NB4 (cell line): ENCODE data around the gene CCDC198.

ENCODE experiments used
- DNase-seq: peaks from one replicate; pipeline ENCODE4 v3.0.0; 2010; ENCODE audit warnings: low read depth
- H3K4me3 ChIP-seq: one replicate; pipeline ENCODE4 v1.5.1; 2011; ENCODE audit warnings: mild to moderate bottlenecking, low read depth, low read length, moderate library complexity
- MYC ChIP-seq: IDR thresholded peaks from 2 replicates; pipeline ENCODE4 v1.6.1; 2011; ENCODE audit warnings: low read depth, low read length
- POLR2A ChIP-seq: IDR thresholded peaks from 2 replicates; pipeline ENCODE4 v1.6.1; 2011; ENCODE audit warnings: mild to moderate bottlenecking; ENCODE audit not compliant: insufficient read length; ENCODE audit errors: extremely low read depth
- TF ChIP-seq, protein P1 (sequence below): IDR thresholded peaks from one replicate; pipeline ENCODE4 v1.5.1; 2012; ENCODE audit warnings: low read depth, low read length
- TF ChIP-seq, protein P2 (sequence below): IDR thresholded peaks from 2 replicates; pipeline ENCODE4 v1.6.1; 2011; ENCODE audit warnings: low read depth, low read length

The CCDC198 gene

DNA sequence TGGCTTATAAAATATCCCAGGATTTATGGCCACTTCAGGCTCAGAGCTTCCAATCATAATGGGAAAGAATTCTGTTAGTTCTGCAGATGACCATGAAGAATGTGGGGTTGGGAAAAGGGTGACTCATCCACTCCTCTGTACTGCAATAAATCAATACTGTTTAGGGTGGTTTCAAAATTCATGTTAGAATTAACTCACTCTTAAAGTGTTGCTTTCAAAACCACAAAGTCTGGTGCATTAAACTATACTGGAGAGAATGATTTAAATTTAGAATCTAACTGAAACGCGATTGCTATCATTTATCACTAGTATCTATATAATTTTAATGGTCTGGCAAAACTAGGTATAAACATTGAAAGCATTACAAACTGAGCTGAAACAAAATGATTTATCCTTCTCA lies 798 bp downstream of the CCDC198 start:
- no peak for DNase-seq
- no peak overlapping the region for H3K4me3 ChIP-seq
- TF ChIP-seq MYC = no peak
- TF ChIP-seq, protein P1, sequence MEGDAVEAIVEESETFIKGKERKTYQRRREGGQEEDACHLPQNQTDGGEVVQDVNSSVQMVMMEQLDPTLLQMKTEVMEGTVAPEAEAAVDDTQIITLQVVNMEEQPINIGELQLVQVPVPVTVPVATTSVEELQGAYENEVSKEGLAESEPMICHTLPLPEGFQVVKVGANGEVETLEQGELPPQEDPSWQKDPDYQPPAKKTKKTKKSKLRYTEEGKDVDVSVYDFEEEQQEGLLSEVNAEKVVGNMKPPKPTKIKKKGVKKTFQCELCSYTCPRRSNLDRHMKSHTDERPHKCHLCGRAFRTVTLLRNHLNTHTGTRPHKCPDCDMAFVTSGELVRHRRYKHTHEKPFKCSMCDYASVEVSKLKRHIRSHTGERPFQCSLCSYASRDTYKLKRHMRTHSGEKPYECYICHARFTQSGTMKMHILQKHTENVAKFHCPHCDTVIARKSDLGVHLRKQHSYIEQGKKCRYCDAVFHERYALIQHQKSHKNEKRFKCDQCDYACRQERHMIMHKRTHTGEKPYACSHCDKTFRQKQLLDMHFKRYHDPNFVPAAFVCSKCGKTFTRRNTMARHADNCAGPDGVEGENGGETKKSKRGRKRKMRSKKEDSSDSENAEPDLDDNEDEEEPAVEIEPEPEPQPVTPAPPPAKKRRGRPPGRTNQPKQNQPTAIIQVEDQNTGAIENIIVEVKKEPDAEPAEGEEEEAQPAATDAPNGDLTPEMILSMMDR = no peak
- TF ChIP-seq POLR2A = no peak
- TF ChIP-seq, protein P2, sequence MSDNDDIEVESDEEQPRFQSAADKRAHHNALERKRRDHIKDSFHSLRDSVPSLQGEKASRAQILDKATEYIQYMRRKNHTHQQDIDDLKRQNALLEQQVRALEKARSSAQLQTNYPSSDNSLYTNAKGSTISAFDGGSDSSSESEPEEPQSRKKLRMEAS = no peak

DNA sequence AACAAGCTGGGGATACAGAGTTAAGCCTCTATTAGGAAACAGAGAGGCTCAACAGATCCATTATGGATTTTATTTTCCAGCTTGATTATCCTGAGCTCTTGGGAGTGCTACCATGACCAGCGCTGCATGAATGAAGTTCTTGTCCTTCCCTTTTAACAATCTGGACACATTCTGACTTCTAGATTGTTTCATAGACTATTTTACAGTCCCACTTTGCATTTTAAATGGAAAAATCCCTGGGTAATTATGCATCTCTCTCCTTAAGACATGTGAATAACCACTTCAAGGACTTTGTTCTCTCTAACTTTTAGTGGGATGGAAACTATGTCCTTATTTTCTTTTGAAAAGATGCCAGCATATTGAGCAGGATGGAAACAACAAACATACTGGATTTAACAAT lies 2.0 kb downstream of the CCDC198 start:
- DNase-seq = no peak
- H3K4me3 ChIP-seq = no peak overlapping the region
- TF ChIP-seq, protein P2 = no peak

DNA sequence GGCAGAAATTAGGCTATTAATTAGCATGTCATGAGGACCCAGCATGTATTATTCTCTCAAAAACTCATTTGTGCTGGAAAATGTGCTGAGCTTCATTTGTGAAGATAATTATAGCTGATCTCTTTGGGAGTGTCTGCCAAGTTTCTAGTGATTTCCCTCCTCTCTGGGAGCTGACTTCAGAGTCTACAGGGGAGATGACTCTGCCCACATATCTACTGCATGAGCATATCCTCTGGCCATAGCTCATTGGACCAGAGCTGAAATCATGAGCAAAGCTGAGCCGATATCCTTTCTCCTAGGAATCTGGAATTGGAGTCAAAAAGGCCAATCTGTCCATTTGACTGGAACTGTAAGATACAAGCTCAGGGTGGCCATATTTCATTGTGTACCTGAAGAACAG lies 5.9 kb downstream of the CCDC198 start:
- no peak overlapping the region for H3K4me3 ChIP-seq
- TF ChIP-seq POLR2A (no peak), MYC (no peak)
- TF ChIP-seq, protein P1 = no peak
- TF ChIP-seq, protein P2 = no peak
- DNase-seq = no peak

DNA sequence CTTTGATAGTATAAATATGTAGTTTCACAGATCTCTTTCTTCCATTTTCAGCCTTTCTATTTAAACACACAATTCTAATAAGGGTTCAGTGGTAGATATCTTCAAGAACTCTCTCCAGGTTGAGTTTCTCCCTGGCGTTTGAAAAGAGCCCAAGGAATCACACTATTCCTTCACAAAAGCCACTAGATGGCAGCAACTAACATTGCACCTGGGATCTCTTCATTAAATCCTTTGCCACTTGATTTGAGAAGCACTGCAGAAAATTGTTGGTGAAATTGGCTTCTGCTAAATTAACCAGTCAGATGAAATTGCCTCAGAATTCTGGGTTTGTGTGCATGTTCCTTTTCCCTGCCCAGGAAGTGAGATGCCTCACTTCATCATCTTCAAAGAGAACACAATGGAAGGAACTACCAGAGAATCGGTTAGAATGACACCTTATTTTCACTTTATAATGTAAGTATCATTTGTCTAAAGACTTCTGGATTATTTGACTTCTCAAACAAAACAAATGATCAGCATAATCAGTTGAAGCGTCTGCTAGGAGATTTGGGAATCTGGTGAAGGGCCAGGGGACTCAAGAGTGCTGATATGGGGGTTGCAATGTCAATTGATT lies 6.8 kb downstream of the CCDC198 start:
- no peak overlapping the region for H3K4me3 ChIP-seq
- DNase-seq = peak; percentile 44
- TF ChIP-seq, protein P2 = 0 out of 2 replicates have a peak, but pooled peaks have one; percentile 11
- TF ChIP-seq POLR2A (no peak), MYC (no peak)
- TF ChIP-seq, protein P1 = peak; percentile 48

GRCh38 chr14:57485635-57486034 lies 8.0 kb downstream of the CCDC198 start:
- H3K4me3 ChIP-seq = no peak overlapping the region
- no peak for DNase-seq
- no peak for TF ChIP-seq POLR2A
- no peak for TF ChIP-seq MYC
- TF ChIP-seq, protein P2 = no peak
- TF ChIP-seq, protein P1 = no peak

DNA sequence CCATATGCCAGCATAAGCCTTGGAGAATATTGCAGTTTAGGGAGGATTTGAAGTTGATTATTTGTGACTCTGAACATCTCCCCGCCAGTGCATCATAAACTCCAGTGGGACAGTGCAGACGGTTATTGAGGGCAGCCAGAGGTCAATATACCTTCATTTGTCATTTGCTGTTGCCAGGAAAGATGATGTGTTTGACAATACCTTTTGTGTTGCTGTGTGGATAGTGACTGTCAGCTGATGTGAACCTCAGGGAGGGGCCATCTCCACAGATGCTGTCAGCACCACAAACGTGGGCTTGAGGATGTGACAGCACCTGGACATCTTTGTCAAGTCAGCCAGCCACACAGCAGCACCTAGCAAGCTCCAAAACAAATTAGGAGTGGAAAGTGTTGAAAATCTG lies 11.5 kb downstream of the CCDC198 start:
- TF ChIP-seq, protein P1 = no peak
- TF ChIP-seq MYC = no peak
- TF ChIP-seq POLR2A = no peak
- TF ChIP-seq, protein P2 = no peak
- DNase-seq = no peak
- no peak overlapping the region for H3K4me3 ChIP-seq
